22Rv1 (cell line): ENCODE data around the gene SLC22A12.

Experiments used
- H3K27ac ChIP-seq: fragments of 450-650 bp; 2 replicates; pipeline ENCODE4 v1.5.1; 2017
- ZFX ChIP-seq: fragments of 450-650 bp; IDR thresholded peaks from 2 replicates; pipeline ENCODE4 v1.6.1; 2017; ENCODE audit warnings: antibody characterized with exemption, borderline replicate concordance
- TF ChIP-seq, protein P1 (sequence below): fragments of 450-650 bp; IDR thresholded peaks from 2 replicates; pipeline ENCODE4 v1.5.1; 2017; ENCODE audit warnings: mild to moderate bottlenecking

SLC22A12 gene

GRCh38 chr11:64608636-64609035 lies 17.6 kb downstream of the SLC22A12 start:
- no peak for TF ChIP-seq ZFX
- TF ChIP-seq, protein P1, sequence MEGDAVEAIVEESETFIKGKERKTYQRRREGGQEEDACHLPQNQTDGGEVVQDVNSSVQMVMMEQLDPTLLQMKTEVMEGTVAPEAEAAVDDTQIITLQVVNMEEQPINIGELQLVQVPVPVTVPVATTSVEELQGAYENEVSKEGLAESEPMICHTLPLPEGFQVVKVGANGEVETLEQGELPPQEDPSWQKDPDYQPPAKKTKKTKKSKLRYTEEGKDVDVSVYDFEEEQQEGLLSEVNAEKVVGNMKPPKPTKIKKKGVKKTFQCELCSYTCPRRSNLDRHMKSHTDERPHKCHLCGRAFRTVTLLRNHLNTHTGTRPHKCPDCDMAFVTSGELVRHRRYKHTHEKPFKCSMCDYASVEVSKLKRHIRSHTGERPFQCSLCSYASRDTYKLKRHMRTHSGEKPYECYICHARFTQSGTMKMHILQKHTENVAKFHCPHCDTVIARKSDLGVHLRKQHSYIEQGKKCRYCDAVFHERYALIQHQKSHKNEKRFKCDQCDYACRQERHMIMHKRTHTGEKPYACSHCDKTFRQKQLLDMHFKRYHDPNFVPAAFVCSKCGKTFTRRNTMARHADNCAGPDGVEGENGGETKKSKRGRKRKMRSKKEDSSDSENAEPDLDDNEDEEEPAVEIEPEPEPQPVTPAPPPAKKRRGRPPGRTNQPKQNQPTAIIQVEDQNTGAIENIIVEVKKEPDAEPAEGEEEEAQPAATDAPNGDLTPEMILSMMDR, result no peak
- H3K27ac ChIP-seq, result no peak overlapping the region

GRCh38 chr11:64609436-64610047 lies 18.5 kb downstream of the SLC22A12 start:
- no peak for TF ChIP-seq ZFX
- TF ChIP-seq, protein P1, result no peak
- no peak overlapping the region for H3K27ac ChIP-seq

DNA sequence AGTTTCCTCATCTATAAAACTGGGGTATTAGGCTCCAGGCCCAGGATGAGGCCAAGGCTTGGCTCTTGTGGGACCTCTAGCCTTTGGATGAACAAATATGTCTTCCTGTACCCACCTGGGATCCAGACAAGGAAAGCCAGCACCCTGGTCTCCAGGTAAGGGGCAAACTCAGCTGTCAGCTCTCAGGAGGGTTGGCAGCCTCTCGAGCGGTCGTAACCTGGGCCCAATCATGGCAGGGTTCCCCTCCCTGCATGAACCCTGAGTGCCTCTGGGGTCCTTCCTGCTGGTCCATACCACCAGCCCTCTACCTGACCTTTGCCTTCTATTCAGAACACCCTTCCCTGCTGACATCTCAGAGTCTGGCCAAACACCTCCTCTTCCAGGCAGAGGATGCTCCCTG lies 19.6 kb downstream of the SLC22A12 start:
- TF ChIP-seq, protein P1, result no peak
- no peak for TF ChIP-seq ZFX
- no peak overlapping the region for H3K27ac ChIP-seq

DNA sequence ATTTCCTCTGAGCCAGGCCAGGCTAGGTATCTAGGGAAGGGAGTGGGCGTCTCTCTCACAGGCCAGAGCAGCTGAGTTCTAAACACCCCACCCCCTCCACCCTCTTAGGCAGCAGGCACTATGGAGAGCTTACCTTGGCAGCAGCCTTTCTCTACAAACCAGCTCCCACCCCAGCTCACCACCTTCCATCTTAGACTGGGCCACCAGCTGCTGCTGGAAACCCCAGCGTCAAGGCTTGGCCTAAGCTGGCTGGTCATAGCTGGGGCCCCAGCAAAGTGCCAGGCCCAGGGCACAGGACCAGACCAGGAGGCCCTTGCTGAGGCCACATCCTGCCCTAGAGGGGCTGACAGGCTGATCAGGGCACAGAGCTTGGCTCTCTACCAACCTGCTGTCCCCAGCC lies 20.2 kb downstream of the SLC22A12 start:
- H3K27ac ChIP-seq, result no peak overlapping the region
- no peak for TF ChIP-seq ZFX
- TF ChIP-seq, protein P1, result no peak

DNA sequence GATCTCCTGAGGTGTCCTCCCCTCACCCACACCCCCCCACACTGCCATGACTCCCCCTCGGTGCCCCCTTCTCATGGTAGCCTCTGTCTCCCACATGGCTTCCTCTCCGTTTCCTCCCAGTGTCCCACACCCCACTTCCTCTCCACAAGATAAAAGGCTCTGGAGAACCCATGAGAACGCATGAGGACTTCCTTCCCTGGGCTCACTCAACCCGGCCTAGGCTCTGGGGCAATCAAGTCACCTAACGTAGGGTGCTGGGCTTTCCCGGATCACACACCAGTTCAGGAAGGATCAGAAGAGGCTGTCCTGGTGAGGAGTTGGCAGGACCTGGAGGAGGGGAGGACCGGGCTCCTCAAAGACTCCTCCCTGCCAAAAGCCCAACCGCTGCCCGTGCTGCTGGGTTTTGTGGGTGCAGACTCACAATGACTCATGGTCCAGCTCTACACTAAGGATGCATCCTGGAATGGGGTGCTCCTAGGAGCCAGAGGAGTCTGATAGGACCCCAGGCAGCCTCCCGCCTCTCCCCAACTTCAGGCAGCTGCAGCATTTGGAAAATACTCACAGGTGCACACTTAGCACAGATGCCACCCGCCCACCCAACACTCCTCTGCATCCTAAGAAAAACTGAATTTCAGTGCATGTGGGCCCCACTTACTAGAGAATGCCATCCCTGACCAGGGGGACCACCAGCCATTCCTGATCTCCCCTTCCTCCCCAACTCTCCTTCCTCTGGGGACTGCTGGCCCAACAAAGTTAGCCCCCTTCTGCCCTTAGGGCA lies 21.0 kb downstream of the SLC22A12 start:
- no peak overlapping the region for H3K27ac ChIP-seq
- no peak for TF ChIP-seq ZFX
- TF ChIP-seq, protein P1, result no peak

DNA sequence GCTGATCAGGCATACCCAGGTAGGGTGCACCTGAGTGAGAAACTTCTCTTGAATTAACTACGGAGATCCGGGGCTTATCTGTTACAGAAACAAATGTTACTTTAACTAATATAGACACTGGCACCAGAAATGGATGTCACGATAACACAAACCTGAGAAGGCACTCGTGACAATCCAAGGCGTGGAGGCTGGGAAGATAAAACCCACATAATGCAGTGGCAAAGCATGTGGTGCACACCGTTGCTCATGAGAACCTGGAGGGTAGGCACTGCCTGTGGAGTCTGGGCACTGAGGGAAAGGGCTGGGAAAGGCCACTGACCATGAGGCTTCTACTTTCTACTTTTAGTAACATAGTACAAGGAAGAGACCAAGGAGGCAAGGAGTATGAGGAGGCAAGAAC lies 22.6 kb downstream of the SLC22A12 start:
- TF ChIP-seq ZFX, result no peak
- TF ChIP-seq, protein P1, result no peak
- H3K27ac ChIP-seq, result no peak overlapping the region

DNA sequence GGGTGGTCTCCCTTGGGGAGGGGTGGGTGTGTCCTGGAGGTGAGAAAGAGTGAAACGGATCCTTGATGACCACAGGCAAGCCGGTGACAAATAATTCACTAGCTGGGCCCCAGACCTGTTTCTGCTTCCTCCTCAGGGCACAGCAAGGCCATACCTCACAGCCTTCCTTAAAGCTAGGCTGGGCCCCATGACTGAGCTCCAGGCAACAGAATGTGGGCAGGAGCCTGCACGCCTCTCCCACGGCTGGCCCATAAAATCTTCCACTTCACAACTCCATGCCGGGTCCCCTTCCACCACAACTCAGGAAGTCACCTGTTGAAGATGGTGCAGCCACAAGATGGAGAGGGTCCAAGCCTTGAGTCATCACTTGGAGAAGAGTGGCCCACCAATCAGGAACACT lies 23.9 kb downstream of the SLC22A12 start:
- no peak overlapping the region for H3K27ac ChIP-seq
- TF ChIP-seq ZFX, result no peak
- TF ChIP-seq, protein P1, result no peak
